SU-DHL-6 (cell line): Measurements from ENCODE around the gene ARHGAP8.

ENCODE experiments used
- EZH2phosphoT487 ChIP-seq: fragments of 200-600 bp; sonication (generic), shearing (Covaris generic); conservative IDR thresholded peaks from 2 replicates; pipeline ENCODE4 v1.6.1; 2018; ENCODE audit warnings: mild to moderate bottlenecking, antibody characterized with exemption, low read length, moderate library complexity, mixed read lengths
- TF ChIP-seq, protein P1 (sequence below): fragments of 200-600 bp; sonication (generic); IDR thresholded peaks from one replicate; pipeline ENCODE4 v1.5.1; 2017; ENCODE audit warnings: antibody characterized with exemption, mild to moderate bottlenecking, low read length, moderate library complexity; ENCODE audit not compliant: insufficient read depth, poor library complexity, severe bottlenecking

DNA sequence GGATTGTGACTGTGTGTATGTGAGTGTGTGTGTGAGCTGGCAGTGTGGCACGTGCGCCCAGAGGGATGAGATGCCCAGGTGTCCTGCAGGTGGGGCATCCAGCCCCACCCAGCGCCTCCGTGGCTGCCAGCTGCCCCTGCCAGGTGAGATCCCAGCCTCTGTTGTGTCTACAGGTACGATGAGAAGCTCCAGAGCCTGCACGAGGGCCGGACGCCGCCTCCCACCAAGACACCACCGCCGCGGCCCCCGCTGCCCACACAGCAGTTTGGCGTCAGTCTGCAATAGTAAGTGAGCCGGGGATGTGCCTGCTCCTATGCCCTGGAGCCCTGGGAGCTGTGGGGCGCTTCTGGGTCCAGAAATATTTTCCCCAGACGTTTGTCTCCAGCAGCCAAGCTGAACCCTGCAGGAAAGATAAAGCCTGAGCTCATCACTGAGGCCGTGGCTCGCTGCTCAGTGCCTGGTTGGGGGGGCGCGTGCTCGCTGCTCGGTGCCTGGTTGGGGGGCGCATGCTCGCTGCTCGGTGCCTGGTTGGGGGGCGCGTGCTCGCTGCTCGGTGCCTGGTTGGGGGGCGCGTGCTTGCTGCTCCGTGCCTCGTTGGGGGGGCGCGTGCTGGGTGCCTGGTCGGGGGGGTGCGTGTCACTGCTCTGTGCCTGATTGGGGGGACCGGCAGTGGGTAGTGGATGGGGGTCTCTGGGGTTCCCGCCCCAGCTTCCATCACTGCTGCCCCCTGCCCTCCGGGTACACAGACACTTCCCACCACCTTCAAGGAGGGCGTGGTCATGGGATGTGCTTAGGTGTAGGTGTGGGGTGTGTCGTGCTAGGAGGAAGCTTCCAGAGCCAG, 73.2 kb downstream of the ARHGAP8 start:
- TF ChIP-seq, protein P1, sequence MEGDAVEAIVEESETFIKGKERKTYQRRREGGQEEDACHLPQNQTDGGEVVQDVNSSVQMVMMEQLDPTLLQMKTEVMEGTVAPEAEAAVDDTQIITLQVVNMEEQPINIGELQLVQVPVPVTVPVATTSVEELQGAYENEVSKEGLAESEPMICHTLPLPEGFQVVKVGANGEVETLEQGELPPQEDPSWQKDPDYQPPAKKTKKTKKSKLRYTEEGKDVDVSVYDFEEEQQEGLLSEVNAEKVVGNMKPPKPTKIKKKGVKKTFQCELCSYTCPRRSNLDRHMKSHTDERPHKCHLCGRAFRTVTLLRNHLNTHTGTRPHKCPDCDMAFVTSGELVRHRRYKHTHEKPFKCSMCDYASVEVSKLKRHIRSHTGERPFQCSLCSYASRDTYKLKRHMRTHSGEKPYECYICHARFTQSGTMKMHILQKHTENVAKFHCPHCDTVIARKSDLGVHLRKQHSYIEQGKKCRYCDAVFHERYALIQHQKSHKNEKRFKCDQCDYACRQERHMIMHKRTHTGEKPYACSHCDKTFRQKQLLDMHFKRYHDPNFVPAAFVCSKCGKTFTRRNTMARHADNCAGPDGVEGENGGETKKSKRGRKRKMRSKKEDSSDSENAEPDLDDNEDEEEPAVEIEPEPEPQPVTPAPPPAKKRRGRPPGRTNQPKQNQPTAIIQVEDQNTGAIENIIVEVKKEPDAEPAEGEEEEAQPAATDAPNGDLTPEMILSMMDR = no peak
- no peak for TF ChIP-seq EZH2phosphoT487
